ENCODE measurements around the gene PTPRN2.

DNA sequence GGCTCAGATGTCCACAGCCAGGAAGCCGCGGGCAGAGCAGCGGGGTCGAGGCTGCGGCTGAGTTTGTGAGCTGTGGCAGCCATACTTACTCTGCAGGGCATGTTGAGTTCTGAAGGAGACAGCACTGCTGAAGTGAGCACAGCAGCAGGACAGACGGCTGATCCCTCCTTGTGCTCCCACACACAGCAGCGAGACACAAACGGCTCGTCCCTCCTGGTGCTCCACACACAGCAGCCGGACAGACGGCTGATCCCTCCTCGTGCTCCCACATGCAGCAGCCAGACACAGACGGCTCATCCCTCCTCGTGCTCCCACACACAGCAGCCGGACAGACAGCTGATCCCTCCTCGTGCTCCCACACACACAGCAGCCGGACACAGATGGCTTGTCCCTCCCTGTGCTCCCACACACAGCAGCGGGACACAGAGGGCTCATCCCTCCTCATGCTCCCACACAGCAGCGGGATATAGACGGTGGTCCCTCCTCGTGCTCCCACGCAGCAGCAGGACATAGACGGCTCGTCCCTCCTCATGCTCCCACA lies 305.1 kb downstream of the PTPRN2 start:
- no peak for TF ChIP-seq EZH2 (IDR thresholded peaks at IDR 0.05; ENCODE audit: borderline replicate concordance, low read depth, low read length, poor library complexity, severe bottlenecking)
- TF ChIP-seq, protein P1, sequence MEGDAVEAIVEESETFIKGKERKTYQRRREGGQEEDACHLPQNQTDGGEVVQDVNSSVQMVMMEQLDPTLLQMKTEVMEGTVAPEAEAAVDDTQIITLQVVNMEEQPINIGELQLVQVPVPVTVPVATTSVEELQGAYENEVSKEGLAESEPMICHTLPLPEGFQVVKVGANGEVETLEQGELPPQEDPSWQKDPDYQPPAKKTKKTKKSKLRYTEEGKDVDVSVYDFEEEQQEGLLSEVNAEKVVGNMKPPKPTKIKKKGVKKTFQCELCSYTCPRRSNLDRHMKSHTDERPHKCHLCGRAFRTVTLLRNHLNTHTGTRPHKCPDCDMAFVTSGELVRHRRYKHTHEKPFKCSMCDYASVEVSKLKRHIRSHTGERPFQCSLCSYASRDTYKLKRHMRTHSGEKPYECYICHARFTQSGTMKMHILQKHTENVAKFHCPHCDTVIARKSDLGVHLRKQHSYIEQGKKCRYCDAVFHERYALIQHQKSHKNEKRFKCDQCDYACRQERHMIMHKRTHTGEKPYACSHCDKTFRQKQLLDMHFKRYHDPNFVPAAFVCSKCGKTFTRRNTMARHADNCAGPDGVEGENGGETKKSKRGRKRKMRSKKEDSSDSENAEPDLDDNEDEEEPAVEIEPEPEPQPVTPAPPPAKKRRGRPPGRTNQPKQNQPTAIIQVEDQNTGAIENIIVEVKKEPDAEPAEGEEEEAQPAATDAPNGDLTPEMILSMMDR (conservative IDR thresholded peaks at IDR 0.05; ENCODE audit: low read depth, low read length): no peak

Data from A673 (cell line).